ENCODE results near the gene UBAC1. TPM values are rescaled to one million over a fixed set of nuclear protein-coding genes. Genes with fewer than 3 reads are reported as not detected.
A peak's percentile ranks its signal among the peaks of the same experiment; 100 is the strongest.
"Not testable (repeated sequence)": the region's sequence is repeated elsewhere in the genome, so short reads cannot be mapped to it uniquely, and the experiment has no call there.

UBAC1 gene
- total RNA-seq, 4 donors from 2014 or later = 48.6 to 61.4 (median 55.9) TPM

GRCh38 chr9:135948446-135948845, 12.7 kb downstream of the UBAC1 start:
- WGBS, 2 donors = 89 to 91% methylated on average over 11 of the region's 11 CpGs
- H3K27me3 ChIP-seq = no peaks in the 10 kb centered on the region
- H3K36me3 ChIP-seq = peaks cover 9 to 91% (median 10%) of the 10 kb centered on the region in 3 donors
- no peak for DNase-seq (ENCODE audit: low spot score in 2 of 2)
- H3K9me3 ChIP-seq = no peaks in the 10 kb centered on the region
- TF ChIP-seq CTCF (IDR thresholded peaks at IDR 0.05) (no peak), EP300 (IDR thresholded peaks at IDR 0.05) (no peak), POLR2A (IDR thresholded peaks at IDR 0.05) (no peak)
- peaks cover 0 to 12% (median 2%) of the 10 kb centered on the region in 4 donors for H3K4me1 ChIP-seq
- H3K4me3 ChIP-seq = no peak overlapping the region
- peak overlapping the region in 1 of 4 donors; percentile 12 for H3K27ac ChIP-seq

DNA sequence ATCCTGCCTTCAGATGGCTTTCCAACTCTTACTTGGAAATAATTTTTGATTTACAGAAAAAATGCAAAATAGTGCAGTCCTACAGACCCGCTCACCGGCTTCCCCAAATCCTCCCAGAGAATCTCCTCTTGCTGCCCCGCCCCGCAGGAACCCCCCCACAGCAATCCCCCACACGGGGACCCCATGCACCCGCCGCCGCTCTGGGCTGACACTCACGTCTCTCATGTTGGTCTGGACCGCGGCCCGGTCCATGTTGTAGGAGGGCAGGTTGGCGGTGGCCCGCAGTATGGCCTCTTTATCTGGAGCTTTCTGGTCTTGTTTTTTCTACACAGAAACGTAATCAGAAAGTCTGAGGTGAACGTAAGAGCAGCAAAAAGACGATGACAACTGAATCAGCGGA, 13.6 kb downstream of the UBAC1 start:
- no peak for DNase-seq (ENCODE audit: low spot score in 2 of 2)
- peaks cover 2 to 91% (median 9%) of the 10 kb centered on the region in 3 donors for H3K36me3 ChIP-seq
- no peak overlapping the region for H3K27ac ChIP-seq
- no peak for TF ChIP-seq EP300 (IDR thresholded peaks at IDR 0.05)
- no peak for TF ChIP-seq POLR2A (IDR thresholded peaks at IDR 0.05)
- TF ChIP-seq CTCF (IDR thresholded peaks at IDR 0.05) = no peak
- no peaks in the 10 kb centered on the region for H3K9me3 ChIP-seq
- peaks cover 0 to 12% (median 2%) of the 10 kb centered on the region in 4 donors for H3K4me1 ChIP-seq
- WGBS, 2 donors = 92 to 94% methylated on average over 15 to 18 of the region's 18 CpGs
- no peak overlapping the region for H3K4me3 ChIP-seq
- H3K27me3 ChIP-seq = no peaks in the 10 kb centered on the region

DNA sequence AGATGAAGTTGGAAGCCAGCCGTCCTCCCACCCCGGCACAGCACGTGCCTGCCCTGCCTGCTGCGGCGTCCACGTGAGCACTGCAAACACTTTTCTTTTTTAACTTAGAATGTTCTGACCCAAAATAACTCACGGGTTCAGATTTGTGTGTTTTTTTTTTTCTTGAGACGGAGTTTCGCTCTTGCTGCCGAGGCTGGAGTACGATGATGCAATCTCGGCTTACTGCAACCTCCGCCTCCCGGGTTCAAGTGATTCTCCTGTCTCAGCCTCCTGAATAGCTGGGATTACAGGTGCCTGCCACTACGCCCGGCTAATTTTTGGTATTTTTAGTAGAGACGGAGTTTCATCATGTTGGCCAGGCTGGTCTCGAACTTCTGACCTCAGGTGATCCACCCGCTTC, 14.1 kb downstream of the UBAC1 start:
- H3K27me3 ChIP-seq; H3K9me3 ChIP-seq; DNase-seq (ENCODE audit: low spot score in 2 of 2); H3K4me3 ChIP-seq; H3K27ac ChIP-seq: not testable (repeated sequence)
- peaks cover 0 to 91% (median 9%) of the 10 kb centered on the region in 3 donors for H3K36me3 ChIP-seq
- peaks cover 0 to 12% (median 2%) of the 10 kb centered on the region in 4 donors for H3K4me1 ChIP-seq
- WGBS, 2 donors = 95% methylated on average over 19 of the region's 19 CpGs

GRCh38 chr9:135946392-135946994, 14.7 kb downstream of the UBAC1 start:
- Histone ChIP-seq H3K36me3 (peaks cover 0 to 91% (median 7%) of the 10 kb centered on the region in 3 donors), H3K4me1 (peaks cover 0 to 12% (median 2%) of the 10 kb centered on the region in 4 donors), H3K27ac (no peak overlapping the region), H3K9me3 (no peaks in the 10 kb centered on the region), H3K27me3 (no peaks in the 10 kb centered on the region), H3K4me3 (no peak overlapping the region)
- 86 to 91% methylated on average over 10 to 14 of the region's 14 CpGs for WGBS, 2 donors
- TF ChIP-seq POLR2A (IDR thresholded peaks at IDR 0.05) (no peak), CTCF (IDR thresholded peaks at IDR 0.05) (no peak), EP300 (IDR thresholded peaks at IDR 0.05) (no peak)
- DNase-seq (ENCODE audit: low spot score in 2 of 2) = no peak

- Histone ChIP-seq H3K27me3 (no peaks in the 10 kb centered on the region), H3K36me3 (peaks cover 0 to 91% (median 7%) of the 10 kb centered on the region in 3 donors), H3K4me3 (no peak overlapping the region), H3K4me1 (peaks cover 0 to 12% (median 2%) of the 10 kb centered on the region in 4 donors), H3K9me3 (no peaks in the 10 kb centered on the region), H3K27ac (no peak overlapping the region)
- TF ChIP-seq POLR2A (IDR thresholded peaks at IDR 0.05) (no peak), EP300 (IDR thresholded peaks at IDR 0.05) (no peak), CTCF (IDR thresholded peaks at IDR 0.05) (no peak)
- WGBS, 2 donors = 92 to 93% methylated on average over 15 of the region's 18 CpGs
- DNase-seq (ENCODE audit: low spot score in 2 of 2) = no peak
Observed at GRCh38 chr9:135945969-135946368, 15.2 kb downstream of the UBAC1 start.
